Activated CD8-positive, alpha-beta memory T cell treated with anti-CD3 and anti-CD28 coated beads, Interleukin-2, amount 50 U/mL, for 24 hours (primary cell): ENCODE measurements around the gene FKBP2.

Experiments used
- DNase-seq: peaks from one replicate; pipeline ENCODE4 v3.0.0-alpha.2; 2020; ENCODE audit errors: extremely low read depth

FKBP2 gene

DNA sequence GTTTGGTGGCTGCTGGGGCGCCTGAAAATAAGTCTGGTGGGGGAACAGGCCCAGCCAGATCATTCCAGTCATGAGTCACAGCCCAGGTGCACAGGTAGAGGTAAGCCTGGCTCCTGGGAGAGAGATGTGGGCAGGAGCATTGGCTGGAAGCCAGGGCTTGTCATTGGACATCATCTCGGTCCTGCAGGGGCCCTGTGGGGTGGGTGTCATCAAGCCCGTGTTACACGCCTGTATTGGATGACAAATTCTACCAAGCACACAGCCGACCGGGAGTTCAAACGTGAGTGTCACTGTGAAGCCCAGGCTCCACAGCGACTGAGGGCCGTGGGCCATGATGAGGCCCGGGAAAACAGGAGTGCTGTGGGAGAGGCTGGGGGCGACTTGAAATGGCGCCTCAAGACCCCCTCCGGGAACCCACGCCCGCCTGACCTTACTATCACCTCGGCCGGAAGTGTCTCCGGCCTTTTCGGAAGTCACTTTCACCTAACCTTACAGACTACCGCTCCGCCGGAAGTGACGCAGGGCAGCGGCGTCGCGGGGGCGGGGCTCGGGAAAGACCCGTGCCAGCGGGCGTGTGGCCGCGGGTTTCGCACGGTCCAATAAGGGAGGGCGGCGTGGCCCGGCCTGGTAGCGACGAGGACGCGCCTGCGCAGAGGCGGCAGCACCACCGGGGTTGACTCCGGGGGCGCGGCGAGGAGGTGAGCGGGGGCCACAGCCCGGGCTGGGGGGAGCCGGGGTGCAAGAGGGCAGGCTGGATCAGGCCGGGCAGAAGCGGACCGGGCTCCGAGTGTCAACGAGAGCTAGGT, at the start of gene FKBP2:
Gene FKBP2, plus strand, starts transcription at position 661 of the 806 bp plus-strand sequence. CDS start 1,293 bp downstream, outside the sequence.
- DNase-seq, result peak; percentile 86

GRCh38 chr11:64192434-64192833, 48.5 kb upstream of the FKBP2 start:
- no peak for DNase-seq

GRCh38 chr11:64196626-64197025, 44.3 kb upstream of the FKBP2 start:
- no peak for DNase-seq

- DNase-seq, result no peak
Observed at GRCh38 chr11:64198511-64198910, 42.4 kb upstream of the FKBP2 start.

DNA sequence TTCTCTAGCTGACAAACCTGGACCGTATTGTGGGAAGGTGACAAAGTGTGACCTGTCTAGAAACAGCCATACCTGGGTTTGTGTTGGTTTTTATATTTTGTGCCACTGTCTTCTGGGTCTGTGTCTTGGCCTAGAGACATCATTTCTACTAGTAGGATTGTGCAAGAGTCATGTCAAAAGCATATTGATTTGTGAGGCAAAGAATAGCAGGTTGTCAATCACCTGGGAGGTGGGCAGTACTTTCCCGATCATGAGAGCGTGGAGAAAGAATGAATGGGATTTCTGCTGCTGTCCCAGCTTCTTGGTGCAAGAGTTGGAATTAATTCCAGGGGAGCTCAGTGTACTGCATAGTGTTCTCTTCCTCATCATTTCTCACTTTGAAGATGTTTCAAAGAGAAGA, 39.4 kb upstream of the FKBP2 start:
- no peak for DNase-seq

- DNase-seq, result no peak
Observed at GRCh38 chr11:64202992-64203391, 37.9 kb upstream of the FKBP2 start.

GRCh38 chr11:64203421-64204079, 37.3 kb upstream of the FKBP2 start:
- no peak for DNase-seq

GRCh38 chr11:64204080-64204440, 36.8 kb upstream of the FKBP2 start:
- no peak for DNase-seq

- DNase-seq, result no peak
Observed at GRCh38 chr11:64204464-64204989, 36.4 kb upstream of the FKBP2 start.

GRCh38 chr11:64206457-64207255, 34.2 kb upstream of the FKBP2 start, which contains the start of gene FERMT3:
FERMT3 (plus strand) TSS chr11:64206721; CDS start chr11:64207365, 644 bp downstream.
- no peak for DNase-seq

GRCh38 chr11:64207256-64208085, 33.4 kb upstream of the FKBP2 start:
- peak; percentile 74 for DNase-seq

DNA sequence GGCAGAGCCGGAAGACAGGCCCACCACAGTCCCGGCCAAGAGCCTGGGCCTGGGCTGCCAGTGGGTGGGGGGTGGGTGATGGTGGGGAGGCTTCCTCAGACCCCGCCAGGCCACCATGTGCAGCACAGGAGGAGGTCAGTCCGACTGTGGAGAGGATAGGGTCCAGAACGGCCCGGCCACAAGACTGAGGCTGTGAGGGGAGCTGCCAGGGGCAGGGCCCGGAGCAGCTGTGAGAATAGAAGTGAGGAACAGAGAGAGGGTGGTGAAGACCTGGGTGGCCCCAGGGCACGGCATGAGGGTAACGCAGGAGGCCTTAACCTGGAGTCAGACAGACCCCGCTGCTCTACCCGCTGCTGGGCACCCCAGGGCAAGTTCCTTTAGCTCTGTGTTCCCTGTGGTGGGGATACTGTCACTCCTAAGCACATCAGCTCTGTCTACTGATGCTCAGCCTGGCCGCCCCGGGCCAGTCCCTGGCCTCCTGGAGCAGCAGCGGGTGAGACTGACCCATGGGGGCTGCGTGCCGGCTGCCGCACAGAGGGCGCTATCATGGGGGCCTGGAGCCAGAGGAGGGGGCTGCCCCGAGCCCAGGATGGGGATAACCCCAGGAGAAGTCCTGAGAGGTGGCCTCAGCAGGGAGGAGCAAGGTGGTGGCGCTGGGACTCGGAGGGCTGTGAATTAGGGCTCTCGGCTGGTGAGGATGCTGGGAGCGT, 32.7 kb upstream of the FKBP2 start:
- DNase-seq, result no peak

- DNase-seq, result no peak
Observed at GRCh38 chr11:64208796-64209562, 31.9 kb upstream of the FKBP2 start.

DNA sequence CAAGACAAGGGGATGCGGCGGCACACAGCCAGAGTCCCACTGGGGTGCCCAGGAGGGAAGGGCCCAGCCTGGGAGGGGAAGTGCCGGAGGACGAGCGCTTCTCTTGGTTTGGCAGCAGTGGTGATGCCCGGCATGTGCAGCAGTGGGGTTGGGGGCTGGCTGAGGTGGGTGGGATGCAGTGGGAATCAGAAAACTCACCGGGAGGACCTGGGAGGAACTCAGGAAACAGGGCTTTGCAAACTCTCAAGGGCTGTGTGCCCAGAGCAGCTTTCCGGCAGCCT, 31.4 kb upstream of the FKBP2 start:
- DNase-seq, result no peak

DNA sequence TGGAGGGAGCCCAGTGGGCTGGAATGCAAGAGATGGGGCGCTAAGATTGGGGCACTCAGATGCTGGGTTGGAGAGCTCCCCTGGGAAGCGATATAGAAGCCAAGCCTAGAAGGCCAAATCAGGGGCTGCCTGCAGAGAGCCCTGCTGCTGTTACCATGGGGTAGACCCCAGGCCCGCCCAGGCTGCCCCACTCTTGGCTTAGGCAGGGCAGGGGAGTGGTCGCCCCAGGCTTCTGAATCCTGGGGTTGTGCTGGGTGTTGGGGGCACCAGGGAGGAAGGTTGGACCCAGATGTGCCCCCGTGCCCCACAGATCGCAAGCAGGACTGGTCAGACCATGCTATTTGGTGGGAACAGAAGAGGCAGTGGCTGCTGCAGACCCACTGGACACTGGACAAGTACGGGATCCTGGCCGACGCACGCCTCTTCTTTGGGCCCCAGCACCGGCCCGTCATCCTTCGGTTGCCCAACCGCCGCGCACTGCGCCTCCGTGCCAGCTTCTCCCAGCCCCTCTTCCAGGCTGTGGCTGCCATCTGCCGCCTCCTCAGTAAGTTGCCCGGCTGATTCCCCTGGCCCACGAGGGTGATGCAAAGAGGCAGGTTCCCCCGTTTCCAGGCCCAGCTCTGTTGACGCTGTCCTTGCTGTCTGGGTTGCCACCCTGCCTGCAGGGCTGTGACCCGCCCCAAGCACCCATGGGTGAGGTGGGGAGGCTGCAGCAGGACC, 30.4 kb upstream of the FKBP2 start:
- DNase-seq, result no peak

- no peak for DNase-seq
Observed at GRCh38 chr11:64211181-64211872, 29.6 kb upstream of the FKBP2 start.

DNA sequence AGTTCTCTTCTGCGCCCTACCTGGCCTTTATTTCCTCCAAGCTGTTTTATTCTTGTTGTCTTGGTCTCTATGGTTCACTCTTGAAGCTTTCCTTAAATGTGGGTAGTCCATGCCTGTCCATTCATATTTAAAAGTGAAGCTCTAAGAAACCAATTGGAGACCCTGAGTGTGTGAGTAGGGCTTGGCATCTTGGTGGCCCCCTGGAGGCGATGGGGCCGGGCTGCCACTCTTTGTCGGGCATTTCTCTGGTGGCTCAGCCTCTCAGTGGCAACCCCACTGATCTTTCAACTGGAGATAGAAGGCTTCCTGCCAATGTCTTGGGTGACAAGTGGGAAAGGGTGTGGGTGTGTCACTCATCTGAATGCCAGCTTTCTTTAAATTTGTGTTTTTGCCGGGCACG, 24.0 kb upstream of the FKBP2 start:
- DNase-seq, result no peak

- no peak for DNase-seq
Observed at GRCh38 chr11:64218628-64219353, 22.1 kb upstream of the FKBP2 start.
